IMR-90 (cell line): ENCODE data around the gene SOX3. TPM values are rescaled to one million over a fixed set of nuclear protein-coding genes. Genes with fewer than 3 reads are reported as not detected.

Experiments used
- ATAC-seq: fragments of 200-7000 bp; cut with Tn5 transposase; 2 replicates; pipeline ENCODE4 v1.9.1; 2020; ENCODE audit warnings: low read depth, mild to moderate bottlenecking, moderate library complexity
- BruUV-seq: library from RNA; stranded (reverse); fragments of 400-500 nt; replicated peaks from 2 replicates; lab custom pipeline; 2021; lab: Mats Ljungman, UMichigan
- CTCF ChIA-PET: fragments of 300-600 bp; formaldehyde crosslinking; extraction: SDS; loops from one replicate; lab custom pipeline; 2021; ENCODE audit warnings: antibody characterized with exemption; lab: Yijun Ruan, JAX
- POLR2A ChIA-PET: fragments of 300-600 bp; sonication (Branson Sonifier 250); formaldehyde crosslinking; loops from one replicate; lab custom pipeline; 2022; ENCODE audit warnings: antibody characterized with exemption; ENCODE audit not compliant: unreplicated experiment; lab: Charles Lee
- DNase-seq: peaks from one replicate; pipeline ENCODE4 v3.0.0; 2013
- H2AFZ ChIP-seq: replicated peaks from 2 replicates; pipeline ENCODE3; 2013; ENCODE audit warnings: low read length, mild to moderate bottlenecking; ENCODE audit not compliant: poor library complexity
- H2AK5ac ChIP-seq: 2 replicates; pipeline ENCODE4 v1.6.1; 2013; ENCODE audit warnings: low read depth, low read length, inconsistent platforms
- H2AK9ac ChIP-seq: replicated peaks from 2 replicates; pipeline ENCODE3; 2013; ENCODE audit warnings: mild to moderate bottlenecking, low read depth, low read length, moderate library complexity; ENCODE audit not compliant: poor library complexity
- H2BK120ac ChIP-seq: 2 replicates; pipeline ENCODE4 v1.6.1; 2013; ENCODE audit warnings: low read depth, low read length, inconsistent platforms
- H2BK15ac ChIP-seq: 3 replicates; pipeline ENCODE4 v1.6.1; 2013; ENCODE audit warnings: low read depth, low read length, inconsistent platforms
- H2BK20ac ChIP-seq: 2 replicates; pipeline ENCODE4 v1.6.1; 2013; ENCODE audit warnings: low read depth, mild to moderate bottlenecking, inconsistent platforms, low read length, moderate library complexity
- H2BK5ac ChIP-seq: 2 replicates; pipeline ENCODE4 v1.6.1; 2013; ENCODE audit warnings: mild to moderate bottlenecking, low read depth, low read length, inconsistent platforms; ENCODE audit not compliant: poor library complexity, severe bottlenecking
- H3K14ac ChIP-seq: replicated peaks from 2 replicates; pipeline ENCODE4 v1.6.1; 2013; ENCODE audit warnings: low read depth, low read length, inconsistent platforms
- H3K18ac ChIP-seq: 2 replicates; pipeline ENCODE4 v1.6.1; 2013; ENCODE audit warnings: low read depth, low read length, control low read depth
- H3K23ac ChIP-seq: 2 replicates; pipeline ENCODE4 v1.6.1; 2013; ENCODE audit warnings: low read depth, low read length, inconsistent platforms
- H3K27ac ChIP-seq: 2 replicates; pipeline ENCODE4 v1.5.1; 2013; ENCODE audit warnings: mild to moderate bottlenecking, control low read depth, low read length; ENCODE audit not compliant: insufficient read depth
- H3K27me3 ChIP-seq: 2 replicates; pipeline ENCODE4 v1.6.1; 2013; ENCODE audit warnings: low read length; ENCODE audit not compliant: control insufficient read depth, insufficient read depth
- H3K36me3 ChIP-seq: 2 replicates; pipeline ENCODE4 v1.6.1; 2013; ENCODE audit warnings: low read length, mixed read lengths; ENCODE audit not compliant: control insufficient read depth, insufficient read depth
- H3K4ac ChIP-seq: 2 replicates; pipeline ENCODE4 v1.6.1; 2013; ENCODE audit warnings: low read depth, low read length, inconsistent platforms
- H3K4me1 ChIP-seq: 2 replicates; pipeline ENCODE4 v1.6.1; 2013; ENCODE audit warnings: low read length, mixed read lengths; ENCODE audit not compliant: control insufficient read depth, insufficient read depth
- H3K4me2 ChIP-seq: 2 replicates; pipeline ENCODE4 v1.6.1; 2013; ENCODE audit warnings: low read depth, mild to moderate bottlenecking, control low read depth, low read length, moderate library complexity
- H3K4me3 ChIP-seq: 2 replicates; pipeline ENCODE4 v1.5.1; 2013; ENCODE audit warnings: low read depth, mild to moderate bottlenecking, control low read depth, low read length, moderate library complexity; ENCODE audit not compliant: insufficient read depth
- H3K56ac ChIP-seq: 2 replicates; pipeline ENCODE4 v1.6.1; 2013; ENCODE audit warnings: low read length, inconsistent platforms; ENCODE audit not compliant: insufficient read depth; ENCODE audit errors: extremely low read depth
- H3K79me1 ChIP-seq, 2 experiments: 2 replicates each; pipeline ENCODE4 v1.6.1; 2013; ENCODE audit warnings: low read length in 2 of 2, inconsistent platforms in 1 of 2, low read depth in 1 of 2
- H3K9ac ChIP-seq: 2 replicates; pipeline ENCODE4 v1.6.1; 2013; ENCODE audit warnings: low read depth, low read length, control low read depth
- H3K9me1 ChIP-seq: 2 replicates; pipeline ENCODE4 v1.6.1; 2013; ENCODE audit warnings: low read length, inconsistent platforms; ENCODE audit not compliant: insufficient read depth
- H3K9me3 ChIP-seq: 2 replicates; pipeline ENCODE4 v1.6.1; 2013; ENCODE audit warnings: low read length; ENCODE audit not compliant: control insufficient read depth, insufficient read depth
- H4K20me1 ChIP-seq: 2 replicates; pipeline ENCODE4 v1.6.1; 2013; ENCODE audit warnings: low read length, inconsistent platforms; ENCODE audit not compliant: insufficient read depth
- H4K5ac ChIP-seq: 2 replicates; pipeline ENCODE4 v1.6.1; 2013; ENCODE audit warnings: mild to moderate bottlenecking, low read depth, low read length, control low read depth
- H4K8ac ChIP-seq, 2 experiments: 2 replicates each; pipeline ENCODE4 v1.6.1; 2013; ENCODE audit warnings: low read depth in 2 of 2, low read length in 2 of 2, control low read depth in 1 of 2, inconsistent platforms in 1 of 2
- H4K91ac ChIP-seq: 2 replicates; pipeline ENCODE4 v1.6.1; 2013; ENCODE audit warnings: low read depth, low read length, inconsistent platforms; ENCODE audit not compliant: insufficient read depth
- BHLHE40 ChIP-seq: fragments of 150-350 bp; IDR thresholded peaks from 2 replicates; pipeline ENCODE4 v1.6.1; 2016; ENCODE audit warnings: mild to moderate bottlenecking, low read depth, low read length
- ELK1 ChIP-seq: fragments of 150-350 bp; IDR thresholded peaks from 2 replicates; pipeline ENCODE4 v1.6.1; 2016; ENCODE audit warnings: low read depth, mild to moderate bottlenecking, low read length, moderate library complexity, borderline replicate concordance
- FOS ChIP-seq: fragments of 150-350 bp; IDR thresholded peaks from 2 replicates; pipeline ENCODE4 v1.6.1; 2016; ENCODE audit warnings: low read depth, low read length
- MAFK ChIP-seq: IDR thresholded peaks from 2 replicates; pipeline ENCODE4 v1.6.1; 2012; ENCODE audit warnings: low read depth, low read length, improper control_type of control experiment
- MAZ ChIP-seq: IDR thresholded peaks from 2 replicates; pipeline ENCODE4 v1.6.1; 2012; ENCODE audit warnings: low read depth, mild to moderate bottlenecking, low read length, improper control_type of control experiment, moderate library complexity, borderline replicate concordance
- POLR2A ChIP-seq: IDR thresholded peaks from 2 replicates; pipeline ENCODE4 v1.6.1; 2012; ENCODE audit warnings: mild to moderate bottlenecking, low read depth, low read length
- RAD21 ChIP-seq: IDR thresholded peaks from 2 replicates; pipeline ENCODE4 v1.6.1; 2012; ENCODE audit warnings: low read length, improper control_type of control experiment
- RFX5 ChIP-seq: IDR thresholded peaks from 2 replicates; pipeline ENCODE4 v1.8.0; 2012; ENCODE audit warnings: low read depth, mild to moderate bottlenecking, low read length, moderate library complexity
- SMC3 ChIP-seq: fragments of 150-350 bp; IDR thresholded peaks from 2 replicates; pipeline ENCODE4 v1.6.1; 2016; ENCODE audit warnings: low read depth, mild to moderate bottlenecking, antibody characterized with exemption, low read length, moderate library complexity
- USF2 ChIP-seq: fragments of 150-350 bp; IDR thresholded peaks from 2 replicates; pipeline ENCODE4 v1.6.1; 2017; ENCODE audit warnings: mild to moderate bottlenecking, antibody characterized with exemption, low read length, low read depth
- WGBS, 2 experiments: methylation state at CpG; one replicate each; pipeline versions ENCODE4 v1.1.5 to v1.1.7; 2013; ENCODE audit warnings: missing lambda C conversion rate in 2 of 2; ENCODE audit not compliant: insufficient read length in 1 of 2; ENCODE audit errors: extremely low coverage in 2 of 2; 5-methylcytosine and 5-hydroxymethylcytosine counted together
- dilution Hi-C: fragments of 300-500 bp; cut with HindIII; formaldehyde crosslinking; loops from one replicate; pipeline ENCODE4 v1.14.3; 2018; ENCODE audit warnings: low sequenced_read_pairs; ENCODE audit not compliant: unreplicated experiment
- in situ Hi-C: fragments of 300-500 bp; cut with MboI; formaldehyde crosslinking; loops from 3 replicates; pipeline ENCODE4 v1.14.3; 2019; ENCODE audit warnings: low sequenced_read_pairs, inconsistent platforms, mixed read lengths
- intact Hi-C: fragments of 100-400 bp; cut with micrococcal nuclease; formaldehyde crosslinking; loops from 2 replicates; pipeline ENCODE4 v1.10.0; 2022
- polyA plus RNA-seq, 3 experiments: library from polyadenylated mRNA; depleted of rRNA; stranded (reverse); fragments of >200 nt; gene quantifications; 2 replicates each; pipeline ENCODE4 v1.2.3, GENCODE V29; 2012; ENCODE audit warnings: low replicate concordance in 1 of 3
- total RNA-seq: library from RNA; depleted of rRNA; stranded (reverse); fragments of >200 nt; gene quantifications from 2 replicates; pipeline ENCODE4 v1.2.3, GENCODE V29; 2012

Gene SOX3
- total and polyA plus RNA-seq, 2 of the 4 experiments (the other 2 are of a cell fraction): 0.03 TPM; not detected in 1

- ChIA-PET CTCF (no interaction called here), POLR2A (no interaction called here)
- H3K9me3 ChIP-seq: no peaks in the 10 kb centered on the region
- BruUV-seq: no TSS peak
- H2AK9ac ChIP-seq: no peak overlapping the region
- H4K20me1 ChIP-seq: no peaks in the 10 kb centered on the region
- DNase-seq (no peak), ATAC-seq (no peak)
- H3K27ac ChIP-seq: no peak overlapping the region
- no peak overlapping the region for H3K56ac ChIP-seq
- TF ChIP-seq ELK1 (no peak), RFX5 (no peak), USF2 (no peak), BHLHE40 (no peak), POLR2A (no peak), MAZ (no peak), SMC3 (no peak), MAFK (no peak), RAD21 (no peak), FOS (no peak)
- no peak overlapping the region for H2AFZ ChIP-seq
- H3K27me3 ChIP-seq: peaks cover 2% of the 10 kb centered on the region; the same call in 1 of the 2 replicates
- H2AK5ac ChIP-seq: no peak overlapping the region
- no peak overlapping the region for H3K4ac ChIP-seq
- no peak overlapping the region for H3K18ac ChIP-seq
- H3K4me1 ChIP-seq: no peaks in the 10 kb centered on the region; the same call in 1 of the 2 replicates
- WGBS, 2 experiments: no CpG with 5 or more reads among the region's 5 CpGs
- H3K23ac ChIP-seq: no peak overlapping the region
- no peak overlapping the region for H3K9ac ChIP-seq
- no peak overlapping the region for H3K4me2 ChIP-seq
- H3K36me3 ChIP-seq: no peaks in the 10 kb centered on the region
- H4K91ac ChIP-seq: no peak overlapping the region
- H2BK15ac ChIP-seq: no peak overlapping the region
- H3K14ac ChIP-seq: no peak overlapping the region
- dilution Hi-C loops (no loop called here), in situ Hi-C loops (no loop called here), intact Hi-C loops (no loop called here)
- H3K9me1 ChIP-seq: no peaks in the 10 kb centered on the region; the same call in 1 of the 2 replicates
- no peak overlapping the region for H2BK120ac ChIP-seq
- H3K79me1 ChIP-seq: no peaks in the 10 kb centered on the region
- H4K8ac ChIP-seq: no peak overlapping the region
- H2BK5ac ChIP-seq: no peak overlapping the region
- no peak overlapping the region for H4K5ac ChIP-seq
- no peak overlapping the region for H2BK20ac ChIP-seq
- no peak overlapping the region for H3K4me3 ChIP-seq
Observed at GRCh38 chrX:140521393-140521792, 16.5 kb upstream of the SOX3 start.
